Activated CD8-positive, alpha-beta memory T cell treated with anti-CD3 and anti-CD28 coated beads for 24 hours (primary cell): ENCODE measurements around the gene GOLGA6C.
"Not testable (repeated sequence)": the region's sequence is repeated elsewhere in the genome, so short reads cannot be mapped to it uniquely, and the experiment has no call there.

Experiments used
- DNase-seq: peaks from one replicate; pipeline ENCODE4 v3.0.0-alpha.2; 2020

The GOLGA6C gene

GRCh38 chr15:75259873-75260272 lies 1.7 kb downstream of the GOLGA6C start:
- DNase-seq = not testable (repeated sequence)

- not testable (repeated sequence) for DNase-seq
Observed at GRCh38 chr15:75273751-75274359, 15.7 kb downstream of the GOLGA6C start.

GRCh38 chr15:75274509-75275107 lies 16.5 kb downstream of the GOLGA6C start:
- peak; percentile 87 for DNase-seq

- DNase-seq = not testable (repeated sequence)
Observed at GRCh38 chr15:75275617-75276016, 17.5 kb downstream of the GOLGA6C start.

GRCh38 chr15:75278497-75278896 lies 20.4 kb downstream of the GOLGA6C start:
- not testable (repeated sequence) for DNase-seq

DNA sequence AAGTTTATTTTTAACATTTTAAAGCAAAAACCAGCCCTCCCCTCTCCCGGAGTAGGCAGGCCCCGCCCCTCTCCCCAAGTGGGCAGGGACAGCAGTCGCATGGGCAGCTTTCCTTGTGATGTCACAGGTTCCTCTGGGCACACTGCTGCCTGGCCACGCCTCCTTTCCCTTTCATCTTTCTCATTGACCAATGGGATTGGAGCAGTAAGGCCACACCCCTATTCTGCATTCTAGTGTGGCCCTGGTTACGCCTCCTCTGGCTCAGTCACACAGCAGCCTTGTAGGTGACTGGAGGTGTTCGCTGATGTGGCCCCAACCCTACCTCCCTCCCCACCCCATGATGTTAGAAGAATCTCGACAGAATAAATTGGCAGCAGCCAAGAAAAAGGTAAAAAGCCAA lies 24.4 kb downstream of the GOLGA6C start, which contains the start of gene GOLGA6D:
Gene GOLGA6D, plus strand, starts transcription at position 264 of the 400 bp plus-strand sequence. Its CDS starts 41 bp downstream, at position 305.
- DNase-seq = not testable (repeated sequence)

DNA sequence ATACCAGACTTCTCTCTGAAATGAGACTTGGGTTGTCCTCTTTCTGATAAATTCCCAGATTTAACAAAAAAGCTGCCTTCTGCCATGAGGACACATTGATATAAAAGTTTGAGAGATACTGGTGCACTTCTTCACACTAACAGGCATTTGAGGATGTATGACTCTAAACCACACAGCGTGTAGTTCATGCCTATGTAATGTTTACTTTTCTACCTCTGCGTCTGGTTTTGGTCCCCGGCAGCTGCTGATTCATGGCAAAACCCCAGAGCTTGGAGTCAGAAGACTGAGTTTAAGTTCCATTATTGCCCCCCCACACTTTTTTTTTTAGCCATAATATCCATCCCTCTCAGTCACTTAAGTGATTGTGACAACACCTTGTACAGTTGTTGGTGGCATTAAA lies 26.0 kb downstream of the GOLGA6C start:
- DNase-seq = not testable (repeated sequence)

- not testable (repeated sequence) for DNase-seq
Observed at GRCh38 chr15:75293660-75294059, 35.5 kb downstream of the GOLGA6C start.

DNA sequence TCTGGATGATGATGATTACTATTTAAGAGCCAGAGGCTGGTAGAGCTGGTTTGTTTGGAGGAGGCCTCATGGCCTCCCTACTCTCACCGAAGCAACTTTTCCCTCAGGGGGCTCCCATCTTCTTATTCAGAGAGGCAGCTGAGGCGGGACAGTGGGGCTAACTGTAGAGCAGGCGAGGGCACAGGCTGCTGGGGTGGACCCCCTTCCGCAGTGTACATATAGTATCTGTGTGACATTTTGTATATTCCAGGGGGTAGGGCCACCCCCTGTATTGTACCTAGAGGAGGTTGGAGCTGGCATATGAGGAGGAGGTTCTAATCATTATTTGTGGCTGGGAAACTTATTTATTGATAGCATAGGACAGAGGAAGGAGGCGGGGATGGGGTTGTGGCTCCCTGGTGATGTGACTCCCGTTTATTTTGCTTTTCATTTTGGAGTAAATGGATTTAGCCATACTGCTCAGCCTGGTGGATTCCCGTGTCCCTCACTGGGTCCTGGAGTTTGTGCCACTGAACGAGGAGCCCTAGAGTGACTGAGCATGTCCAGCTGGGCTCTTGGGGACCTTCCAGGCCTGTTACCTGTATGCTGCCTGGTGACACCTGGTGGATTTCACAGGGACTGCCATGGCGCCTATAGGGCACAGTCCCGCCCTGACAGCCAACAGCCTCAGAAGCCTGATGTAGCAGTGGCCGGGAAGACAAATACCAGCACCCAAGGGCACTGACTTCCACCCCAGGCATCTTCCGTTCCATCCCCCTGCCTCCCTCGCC lies 40.6 kb downstream of the GOLGA6C start:
- DNase-seq = not testable (repeated sequence)

- DNase-seq = peak; percentile 85
Observed at GRCh38 chr15:75299311-75299688, 41.2 kb downstream of the GOLGA6C start.

GRCh38 chr15:75300026-75300425 lies 41.9 kb downstream of the GOLGA6C start:
- DNase-seq = not testable (repeated sequence)

DNA sequence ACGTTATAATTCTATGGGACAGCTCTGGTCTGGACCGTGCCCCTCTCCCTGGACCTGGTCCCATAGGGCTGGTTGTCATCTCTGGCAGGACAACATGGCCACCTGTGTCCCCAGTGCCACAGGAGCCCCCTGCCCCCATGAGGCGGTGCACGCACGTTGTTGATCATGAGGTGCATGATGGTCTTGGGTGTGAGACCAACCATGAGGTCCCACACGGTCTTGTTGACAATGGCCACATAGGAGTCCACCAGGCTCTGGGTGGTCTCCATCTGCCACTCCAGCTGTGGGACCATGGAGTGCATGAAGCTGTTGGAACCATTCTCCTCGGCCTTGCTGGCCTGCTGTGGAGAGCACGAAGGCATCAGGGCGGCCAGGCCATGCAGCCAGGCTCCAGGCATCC lies 44.2 kb downstream of the GOLGA6C start:
- DNase-seq = no peak

DNA sequence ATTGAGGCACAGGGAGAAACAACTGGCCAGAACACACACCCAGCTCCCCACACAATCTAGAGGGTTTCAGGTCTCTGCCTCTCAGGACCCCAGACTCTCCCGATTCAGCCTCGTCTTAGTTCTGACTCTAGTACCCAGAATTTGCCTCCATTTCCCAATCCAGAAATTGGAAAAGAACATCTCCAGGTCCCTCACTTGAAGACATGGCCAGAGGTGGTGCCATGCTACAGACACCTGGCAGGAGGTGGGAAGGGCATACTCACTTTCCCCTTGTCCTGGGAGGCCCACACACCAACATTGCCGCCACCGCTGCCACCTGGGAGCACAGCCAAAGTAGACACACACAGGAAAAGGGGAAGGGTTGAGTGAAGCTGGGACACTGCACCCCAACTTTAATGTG lies 44.6 kb downstream of the GOLGA6C start:
- DNase-seq = not testable (repeated sequence)

DNA sequence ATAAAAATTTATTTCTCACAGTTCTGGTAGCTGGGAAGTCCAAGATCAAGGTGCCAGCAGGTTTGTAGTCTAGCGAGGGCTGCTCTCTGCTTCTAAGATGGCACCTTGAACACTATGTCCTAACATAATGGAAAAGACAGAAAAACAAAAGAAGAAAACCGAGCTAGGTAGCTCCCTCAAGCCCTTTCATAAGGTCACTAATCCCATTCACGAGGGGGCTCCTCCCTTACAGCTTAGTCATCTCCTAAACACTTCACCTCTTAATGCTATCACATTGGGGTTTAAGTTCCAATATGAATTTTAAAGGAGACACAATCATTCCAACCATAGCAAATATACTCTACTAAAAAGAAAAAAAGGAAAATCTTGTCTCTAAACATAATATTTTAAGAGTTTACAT lies 48.1 kb downstream of the GOLGA6C start:
- DNase-seq = no peak

- no peak for DNase-seq
Observed at GRCh38 chr15:75307778-75308390, 49.8 kb downstream of the GOLGA6C start.

GRCh38 chr15:75309711-75310110 lies 51.6 kb downstream of the GOLGA6C start:
- DNase-seq = no peak

DNA sequence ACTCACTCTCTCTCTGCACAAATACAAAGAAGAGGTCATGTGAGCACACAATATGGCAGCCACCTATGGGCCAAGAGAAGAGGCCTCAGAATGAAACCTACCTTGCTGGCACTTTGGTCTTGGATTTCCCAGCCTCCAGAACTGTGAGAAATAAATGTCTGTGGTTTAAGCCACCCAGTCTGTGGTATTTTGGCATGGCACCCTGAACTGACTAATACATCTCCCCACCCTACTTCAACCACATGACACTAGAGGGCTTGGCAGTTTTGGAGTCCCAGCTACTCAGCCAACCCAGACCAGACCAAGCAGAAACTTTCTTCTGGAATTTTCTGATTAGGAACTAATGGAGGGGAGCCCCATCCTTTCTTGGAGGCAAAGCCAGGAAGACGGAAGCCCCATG lies 54.4 kb downstream of the GOLGA6C start:
- DNase-seq = not testable (repeated sequence)

- DNase-seq = no peak
Observed at GRCh38 chr15:75313116-75313845, 55.1 kb downstream of the GOLGA6C start.

- DNase-seq = no peak
Observed at GRCh38 chr15:75314552-75315290, 56.6 kb downstream of the GOLGA6C start.

- peak; percentile 26 for DNase-seq
Observed at GRCh38 chr15:75319231-75319897, 61.2 kb downstream of the GOLGA6C start.
